Prostate gland (tissue), 2 donors: Measurements from ENCODE around the gene LYZL1. TPM values are rescaled to one million over a fixed set of nuclear protein-coding genes. Genes with fewer than 3 reads are reported as not detected.
A peak's percentile ranks its signal among the peaks of the same experiment; 100 is the strongest.
"Not testable (repeated sequence)": the region's sequence is repeated elsewhere in the genome, so short reads cannot be mapped to it uniquely, and the experiment has no call there.

Experiments
- DNase-seq: peaks from one replicate; pipeline ENCODE4 v3.0.0-alpha.2; 2019; ENCODE audit warnings: low spot score
- H3K27ac ChIP-seq, 2 donors: fragments of 200-600 bp; sonication (generic); 2 replicates each; pipeline ENCODE4 v1.5.1; 2017 to 2019
- H3K27me3 ChIP-seq: fragments of 200-600 bp; sonication (generic); replicated peaks from 2 replicates; pipeline ENCODE4 v1.5.1; 2019; ENCODE audit not compliant: insufficient read depth
- H3K36me3 ChIP-seq, 2 donors: fragments of 200-600 bp; sonication (generic); 1 replicate in 1 of 2; 2 replicates in 1 of 2; pipeline versions ENCODE4 v1.5.1 to v1.8.1; 2017 to 2019
- H3K4me1 ChIP-seq: fragments of 200-600 bp; sonication (generic); replicated peaks from 2 replicates; pipeline ENCODE4 v1.5.1; 2019
- H3K4me3 ChIP-seq, 2 donors: fragments of 200-600 bp; sonication (generic); 2 replicates each; pipeline ENCODE4 v1.5.1; 2017 to 2019
- H3K9me3 ChIP-seq: fragments of 200-600 bp; sonication (generic); 2 replicates; pipeline ENCODE4 v1.5.1; 2017
- POLR2A ChIP-seq: fragments of 450-650 bp; IDR thresholded peaks from one replicate; pipeline ENCODE4 v1.6.1; 2016; ENCODE audit warnings: antibody characterized with exemption, mild to moderate bottlenecking
- POLR2AphosphoS5 ChIP-seq: sonication (generic); formaldehyde crosslinking; IDR thresholded peaks from one replicate; pipeline ENCODE4 v1.6.1; 2017; ENCODE audit warnings: antibody characterized with exemption
- WGBS: methylation state at CpG from one replicate; pipeline ENCODE4 v1.1.5; 2018; 5-methylcytosine and 5-hydroxymethylcytosine counted together
- intact Hi-C: fragments of 100-400 bp; cut with DNase I; formaldehyde crosslinking; loops from one replicate; pipeline ENCODE4 v1.14.2; 2022
- total RNA-seq, 2 donors: library from RNA; depleted of rRNA; stranded (reverse); fragments of >200 nt; gene quantifications; one replicate each; pipeline ENCODE4 v1.1.0, GENCODE V29; 2016
- TF ChIP-seq, protein P1 (sequence below), 4 experiments: fragments of 200-600 bp in 2 of 4; fragments of 450-650 bp in 2 of 4; sonication (generic) in 2 of 4; IDR thresholded peaks; 1 replicate in 3 of 4; 2 replicates in 1 of 4; pipeline ENCODE4 v1.5.1; 2016 to 2019; ENCODE audit warnings: antibody characterized with exemption in 4 of 4, mild to moderate bottlenecking in 2 of 4, moderate library complexity in 2 of 4

LYZL1 gene
- total RNA-seq, 2 donors from 2014 or later = 9.5 TPM; not detected in 1

- no peak overlapping the region for H3K27ac ChIP-seq
- H3K4me3 ChIP-seq = no peak overlapping the region
- WGBS = 93% methylated on average over 5 of the region's 5 CpGs
- no peaks in the 10 kb centered on the region for H3K4me1 ChIP-seq
- no peaks in the 10 kb centered on the region for H3K36me3 ChIP-seq
- no peak for DNase-seq
- no peak for TF ChIP-seq POLR2AphosphoS5
- TF ChIP-seq, protein P1, sequence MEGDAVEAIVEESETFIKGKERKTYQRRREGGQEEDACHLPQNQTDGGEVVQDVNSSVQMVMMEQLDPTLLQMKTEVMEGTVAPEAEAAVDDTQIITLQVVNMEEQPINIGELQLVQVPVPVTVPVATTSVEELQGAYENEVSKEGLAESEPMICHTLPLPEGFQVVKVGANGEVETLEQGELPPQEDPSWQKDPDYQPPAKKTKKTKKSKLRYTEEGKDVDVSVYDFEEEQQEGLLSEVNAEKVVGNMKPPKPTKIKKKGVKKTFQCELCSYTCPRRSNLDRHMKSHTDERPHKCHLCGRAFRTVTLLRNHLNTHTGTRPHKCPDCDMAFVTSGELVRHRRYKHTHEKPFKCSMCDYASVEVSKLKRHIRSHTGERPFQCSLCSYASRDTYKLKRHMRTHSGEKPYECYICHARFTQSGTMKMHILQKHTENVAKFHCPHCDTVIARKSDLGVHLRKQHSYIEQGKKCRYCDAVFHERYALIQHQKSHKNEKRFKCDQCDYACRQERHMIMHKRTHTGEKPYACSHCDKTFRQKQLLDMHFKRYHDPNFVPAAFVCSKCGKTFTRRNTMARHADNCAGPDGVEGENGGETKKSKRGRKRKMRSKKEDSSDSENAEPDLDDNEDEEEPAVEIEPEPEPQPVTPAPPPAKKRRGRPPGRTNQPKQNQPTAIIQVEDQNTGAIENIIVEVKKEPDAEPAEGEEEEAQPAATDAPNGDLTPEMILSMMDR (IDR thresholded peaks at IDR 0.05) = no peak
- no peak for TF ChIP-seq POLR2A
- no peaks in the 10 kb centered on the region for H3K27me3 ChIP-seq
- no peaks in the 10 kb centered on the region for H3K9me3 ChIP-seq
- intact Hi-C loops = no loop called here
These were observed 26.9 kb downstream of the LYZL1 start for GRCh38 chr10:29315814-29316213.

- H3K4me1 ChIP-seq = no peaks in the 10 kb centered on the region
- intact Hi-C loops = no loop called here
These were observed 27.6 kb downstream of the LYZL1 start for GRCh38 chr10:29316308-29317026.

GRCh38 chr10:29317027-29317420 lies 28.2 kb downstream of the LYZL1 start:
- no peak overlapping the region for H3K27ac ChIP-seq
- no peak overlapping the region for H3K4me3 ChIP-seq
- no peaks in the 10 kb centered on the region for H3K27me3 ChIP-seq
- no peaks in the 10 kb centered on the region for H3K9me3 ChIP-seq
- TF ChIP-seq, protein P1 (IDR thresholded peaks at IDR 0.05) = no peak
- TF ChIP-seq POLR2AphosphoS5 (no peak), POLR2A (no peak)
- WGBS = 93% methylated on average over 2 of the region's 2 CpGs
- H3K36me3 ChIP-seq = no peaks in the 10 kb centered on the region
- DNase-seq = no peak
- intact Hi-C loops = no loop called here
- H3K4me1 ChIP-seq = no peaks in the 10 kb centered on the region

More at GRCh38 chr10:29316308-29317026, 27.6 kb downstream of the LYZL1 start:
- TF ChIP-seq POLR2A (no peak), POLR2AphosphoS5 (no peak)
- TF ChIP-seq, protein P1 (IDR thresholded peaks at IDR 0.05) = no peak
- H3K36me3 ChIP-seq = no peaks in the 10 kb centered on the region
- H3K27me3 ChIP-seq = no peaks in the 10 kb centered on the region
- no peak overlapping the region for H3K4me3 ChIP-seq
- H3K27ac ChIP-seq = no peak overlapping the region
- DNase-seq = no peak
- H3K9me3 ChIP-seq = no peaks in the 10 kb centered on the region
- WGBS = 81% methylated on average over 8 of the region's 8 CpGs

DNA sequence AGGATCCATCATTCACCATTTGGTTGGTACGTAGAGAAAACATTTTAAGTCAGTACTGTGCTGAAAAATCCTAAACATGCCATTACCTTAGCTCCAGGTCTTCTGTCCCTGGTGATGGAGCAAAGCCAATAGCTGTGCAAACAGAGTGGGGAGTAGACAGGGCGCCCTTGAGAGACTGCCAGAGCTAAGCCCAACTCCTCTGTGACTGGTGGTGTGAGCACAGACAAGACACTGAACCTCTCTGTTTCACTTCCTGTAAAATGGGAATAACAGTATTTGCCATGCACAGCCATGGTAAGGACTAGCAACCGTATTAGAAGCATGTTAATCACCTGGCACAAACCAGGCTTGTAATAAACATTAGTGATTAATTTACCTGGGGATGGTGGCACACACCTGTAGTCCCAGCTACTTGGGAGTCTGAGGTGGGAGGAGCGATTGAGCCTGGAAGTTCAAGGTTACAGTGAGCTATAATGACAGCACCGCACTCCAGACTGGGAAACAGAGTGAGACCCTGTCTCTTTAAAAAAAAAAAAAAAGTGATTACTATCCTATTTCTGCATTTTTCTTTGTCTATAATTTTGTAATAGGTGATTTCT lies 28.7 kb downstream of the LYZL1 start:
- Histone ChIP-seq H3K27ac (no peak overlapping the region), H3K36me3 (no peaks in the 10 kb centered on the region), H3K4me3 (no peak overlapping the region), H3K27me3 (no peaks in the 10 kb centered on the region), H3K4me1 (no peaks in the 10 kb centered on the region), H3K9me3 (no peaks in the 10 kb centered on the region)
- WGBS = 53% methylated on average over 5 of the region's 5 CpGs
- no peak for TF ChIP-seq POLR2AphosphoS5
- TF ChIP-seq, protein P1 (IDR thresholded peaks at IDR 0.05) = no peak
- no peak for TF ChIP-seq POLR2A
- intact Hi-C loops = no loop called here
- no peak for DNase-seq

- H3K4me3 ChIP-seq, H3K9me3 ChIP-seq, H3K4me1 ChIP-seq, DNase-seq, intact Hi-C loops, H3K36me3 ChIP-seq, H3K27me3 ChIP-seq: not testable (repeated sequence)
- WGBS = 4% methylated on average over 22 of the region's 22 CpGs
- H3K27ac ChIP-seq = peak overlapping the region in 1 of 2 donors; percentile 17
These were observed 29.5 kb downstream of the LYZL1 start for GRCh38 chr10:29318141-29319071.
